Choroid plexus epithelial cell (primary cell): ENCODE measurements around the gene JADE2.

Source experiments
- DNase-seq: peaks from one replicate; pipeline ENCODE4 v3.0.0-alpha.2; 2010; ENCODE audit warnings: low read depth
- H3K4me3 ChIP-seq: 2 replicates; pipeline ENCODE4 v1.5.1; 2011; ENCODE audit warnings: low read depth, mild to moderate bottlenecking, control low read depth, low read length, moderate library complexity
- CTCF ChIP-seq: conservative IDR thresholded peaks from 2 replicates; pipeline ENCODE4 v1.5.1; 2011; ENCODE audit warnings: low read depth, mild to moderate bottlenecking, control low read depth, inconsistent platforms, low read length, moderate library complexity

Gene JADE2

GRCh38 chr5:134503088-134503936, 22.2 kb upstream of the JADE2 start:
- peak; percentile 98 for DNase-seq
- no peak overlapping the region for H3K4me3 ChIP-seq
- no peak for TF ChIP-seq CTCF

- no peak for TF ChIP-seq CTCF
- no peak for DNase-seq
- no peak overlapping the region for H3K4me3 ChIP-seq
These were observed 21.5 kb upstream of the JADE2 start for GRCh38 chr5:134503937-134504437.

GRCh38 chr5:134504629-134505300, 20.7 kb upstream of the JADE2 start:
- H3K4me3 ChIP-seq = no peak overlapping the region
- DNase-seq = no peak
- no peak for TF ChIP-seq CTCF

GRCh38 chr5:134506054-134507039, 19.1 kb upstream of the JADE2 start:
- H3K4me3 ChIP-seq = no peak overlapping the region
- no peak for DNase-seq
- no peak for TF ChIP-seq CTCF

GRCh38 chr5:134507452-134507851, 18.0 kb upstream of the JADE2 start:
- H3K4me3 ChIP-seq = no peak overlapping the region
- no peak for TF ChIP-seq CTCF
- DNase-seq = no peak

GRCh38 chr5:134508521-134509195, 16.8 kb upstream of the JADE2 start:
- no peak for TF ChIP-seq CTCF
- no peak for DNase-seq
- no peak overlapping the region for H3K4me3 ChIP-seq
